HepG2 (cell line): ENCODE results near the gene POMT1. TPM values are rescaled to one million over a fixed set of nuclear protein-coding genes. Genes with fewer than 3 reads are reported as not detected.
"Not testable (repeated sequence)": the region's sequence is repeated elsewhere in the genome, so short reads cannot be mapped to it uniquely, and the experiment has no call there.

ENCODE experiments used
- ATAC-seq: fragments of 200-7000 bp; cut with Tn5 transposase; 3 replicates; pipeline ENCODE4 v1.9.1; 2020; ENCODE audit warnings: mild to moderate bottlenecking, moderate library complexity
- BruUV-seq: library from RNA; stranded (reverse); fragments of 400-500 nt; replicated peaks from 2 replicates; lab custom pipeline; 2021; lab: Mats Ljungman, UMichigan
- CTCF ChIA-PET: fragments of 300-600 bp; formaldehyde crosslinking; extraction: SDS; loops from one replicate; lab custom pipeline; 2021; ENCODE audit warnings: low total read pairs, inconsistent platforms, low intra/inter-chr PET ratio; lab: Yijun Ruan, JAX
- POLR2A ChIA-PET: fragments of 350-600 bp; sonication (Branson Sonifier 250); formaldehyde crosslinking; loops from one replicate; lab custom pipeline; 2020; ENCODE audit warnings: antibody characterized with exemption, inconsistent platforms; lab: Yijun Ruan, JAX
- DNase-seq: peaks from one replicate; pipeline ENCODE4 v3.0.0-alpha.2; 2015; ENCODE audit warnings: low spot score
- FAIRE-seq: peaks from 3 replicates; lab custom pipeline; 2011; peaks lifted over from hg19 to GRCh38; lab: Jason Lieb, UNC
- H2AFZ ChIP-seq: one replicate; pipeline ENCODE4 v1.6.1; 2011; ENCODE audit warnings: low read length, inconsistent platforms
- H3K27ac ChIP-seq: fragments of 300-600 bp; 3 replicates; pipeline ENCODE4 v1.8.0; 2011; ENCODE audit warnings: mixed run types, mild to moderate bottlenecking, mixed read lengths, low read length, inconsistent platforms; ENCODE audit not compliant: insufficient read depth; ENCODE audit errors: extremely low read length
- H3K27me3 ChIP-seq, 2 experiments: fragments of 200-600 bp in 1 of 2; 2 replicates in 1 of 2; 3 replicates in 1 of 2; pipeline versions ENCODE4 v1.6.0 to v1.8.0; 2011; ENCODE audit warnings: low read length in 2 of 2, mild to moderate bottlenecking in 2 of 2, moderate library complexity in 2 of 2, inconsistent platforms in 1 of 2; ENCODE audit not compliant: insufficient read depth in 2 of 2, control insufficient read depth in 1 of 2
- H3K36me3 ChIP-seq, 2 experiments: fragments of 200-600 bp in 1 of 2; replicated peaks in 1 of 2; 2 replicates in 1 of 2; 3 replicates in 1 of 2; pipeline versions ENCODE4 v1.5.1 to v1.8.0; 2011; ENCODE audit warnings: low read length in 2 of 2, inconsistent platforms in 1 of 2; ENCODE audit not compliant: insufficient read depth in 2 of 2, control insufficient read depth in 1 of 2
- H3K4me1 ChIP-seq: 2 replicates; pipeline ENCODE4 v1.5.1; 2012; ENCODE audit warnings: low read length, inconsistent platforms; ENCODE audit not compliant: insufficient read depth
- H3K4me2 ChIP-seq: 2 replicates; pipeline ENCODE4 v1.6.0; 2011; ENCODE audit warnings: low read depth, low read length, inconsistent platforms
- H3K4me3 ChIP-seq, 3 experiments: fragments of 200-600 bp in 1 of 3; sonication (generic), shearing (Covaris generic) in 1 of 3; replicated peaks in 1 of 3; 2 replicates each; pipeline ENCODE4 v1.5.1; 2011 to 2016; ENCODE audit warnings: low read length in 3 of 3, inconsistent platforms in 2 of 3, low read depth in 2 of 3, mild to moderate bottlenecking in 2 of 3, control low read depth in 1 of 3, mixed read lengths in 1 of 3; ENCODE audit not compliant: insufficient read depth in 1 of 3
- H3K79me2 ChIP-seq: one replicate; pipeline ENCODE4 v1.6.1; 2011; ENCODE audit warnings: low read length, inconsistent platforms; ENCODE audit not compliant: insufficient read depth
- H3K9ac ChIP-seq: 2 replicates; pipeline ENCODE4 v1.6.0; 2011; ENCODE audit warnings: mild to moderate bottlenecking, low read depth, low read length, inconsistent platforms; ENCODE audit not compliant: insufficient read depth
- H3K9me3 ChIP-seq: 2 replicates; pipeline ENCODE4 v1.5.1; 2012; ENCODE audit warnings: mild to moderate bottlenecking, low read length
- H4K20me1 ChIP-seq: 2 replicates; pipeline ENCODE4 v1.6.0; 2011; ENCODE audit warnings: inconsistent platforms, mild to moderate bottlenecking, low read length, moderate library complexity; ENCODE audit not compliant: insufficient read depth
- ARNT ChIP-seq: fragments of 450-650 bp; IDR thresholded peaks from 2 replicates; pipeline ENCODE4 v1.6.1; 2017
- BRCA1 ChIP-seq: sonication (generic); formaldehyde crosslinking; IDR thresholded peaks from 2 replicates; pipeline ENCODE4 v1.4.0; 2020; ENCODE audit warnings: missing genetic modification reagents
- KMT2A ChIP-seq: sonication (generic); formaldehyde crosslinking; IDR thresholded peaks from 2 replicates; pipeline ENCODE4 v1.4.0; 2020; ENCODE audit warnings: missing genetic modification reagents
- NFIB ChIP-seq: sonication (generic); formaldehyde crosslinking; IDR thresholded peaks from 2 replicates; pipeline ENCODE4 v1.9.0; 2021; ENCODE audit warnings: missing genetic modification reagents, mild to moderate bottlenecking, borderline replicate concordance
- NFKB2 ChIP-seq: sonication (generic); formaldehyde crosslinking; IDR thresholded peaks from 2 replicates; pipeline ENCODE4 v1.4.0; 2020; ENCODE audit warnings: missing genetic modification reagents, borderline replicate concordance
- THAP11 ChIP-seq: IDR thresholded peaks from 2 replicates; pipeline ENCODE4 v1.6.1; 2016; ENCODE audit warnings: missing biosample characterization, missing genetic modification reagents
- ZBTB43 ChIP-seq: sonication (generic); formaldehyde crosslinking; conservative IDR thresholded peaks from 2 replicates; pipeline ENCODE4 v1.4.0; 2020; ENCODE audit warnings: missing genetic modification reagents
- ZNF263 ChIP-seq: sonication (generic); formaldehyde crosslinking; IDR thresholded peaks from 2 replicates; pipeline ENCODE4 v1.4.0; 2020; ENCODE audit warnings: missing genetic modification reagents
- ZNF720 ChIP-seq: sonication (generic); formaldehyde crosslinking; IDR thresholded peaks from 2 replicates; pipeline ENCODE4 v1.4.0; 2020; ENCODE audit warnings: missing genetic modification reagents
- WGBS: methylation state at CpG from one replicate; pipeline ENCODE4 v1.1.6; 2017; ENCODE audit warnings: low lambda C conversion rate; 5-methylcytosine and 5-hydroxymethylcytosine counted together
- in situ Hi-C: cut with HindIII; loops from 2 replicates; pipeline ENCODE4 v1.10.0; 2017; ENCODE audit warnings: low pct_unique_long_range_greater_than_20kb; ENCODE audit not compliant: extremely low pct_ligation_motif_present
- intact Hi-C: fragments of 100-400 bp; cut with micrococcal nuclease; formaldehyde crosslinking; loops from one replicate; pipeline ENCODE4 v1.10.0; 2022; ENCODE audit not compliant: unreplicated experiment
- polyA plus RNA-seq, 8 experiments: library from polyadenylated mRNA; depleted of rRNA in 3 of 8; stranded (reverse) in 7 of 8; unstranded in 1 of 8; fragments of >200 nt; fragmentation: Illumina TruSeq in 4 of 8; extraction: Trizol in 4 of 8; gene quantifications; 2 replicates each; pipeline versions ENCODE4 v1.2.1 to v1.2.3, GENCODE V29; 2011 to 2016; ENCODE audit warnings: low read depth in 4 of 8, missing spikeins in 1 of 8, mixed read lengths in 1 of 8; ENCODE audit not compliant: insufficient read depth in 1 of 8
- total RNA-seq, 5 experiments: library from RNA; depleted of rRNA; stranded (reverse); fragments of >200 nt; fragmentation: Illumina TruSeq; extraction: Trizol; gene quantifications; 2 replicates each; pipeline ENCODE4 v1.2.3, GENCODE V29; 2016; ENCODE audit warnings: low read depth in 1 of 5

POMT1 gene
- total and polyA plus RNA-seq, 2 of the 13 experiments (the other 11 are each of a cell fraction or from before 2014, with no cell fraction given): 21.6 to 22.7 TPM

- TF ChIP-seq KMT2A (CRISPR knock-in tag) (no peak), NFIB (CRISPR knock-in tag) (no peak), ARNT (no peak), THAP11 (CRISPR knock-in tag) (no peak), BRCA1 (CRISPR knock-in tag) (no peak)
Measured at GRCh38 chr9:131454028-131454427, 48.7 kb upstream of the POMT1 start (continued).

- in situ Hi-C loops, H3K4me2 ChIP-seq, H3K79me2 ChIP-seq, H3K9me3 ChIP-seq, ATAC-seq, BruUV-seq, H3K4me1 ChIP-seq, H3K27me3 ChIP-seq, intact Hi-C loops, FAIRE-seq, H3K4me3 ChIP-seq, H3K27ac ChIP-seq, CTCF ChIA-PET, H3K9ac ChIP-seq, H2AFZ ChIP-seq, H4K20me1 ChIP-seq, POLR2A ChIA-PET, DNase-seq: not testable (repeated sequence)
- 99% methylated on average over 10 of the region's 10 CpGs for WGBS
- peaks cover 39 to 73% of the 10 kb centered on the region in 2 experiments for H3K36me3 ChIP-seq
Measured at GRCh38 chr9:131455655-131456054, 47.1 kb upstream of the POMT1 start.

GRCh38 chr9:131457746-131458145 is 45.0 kb upstream of the POMT1 start:
- Histone ChIP-seq H3K4me1 (no peaks in the 10 kb centered on the region), H3K9me3 (no peaks in the 10 kb centered on the region), H3K27ac (no peak overlapping the region), H3K4me3 (no peak overlapping the region), H2AFZ (no peak overlapping the region), H3K4me2 (no peak overlapping the region), H3K27me3 (no peaks in the 10 kb centered on the region), H3K36me3 (peaks cover 48 to 82% of the 10 kb centered on the region in 2 experiments), H3K9ac (no peak overlapping the region)
- CTCF ChIA-PET: no interaction called here
- in situ Hi-C loops: no loop called here
- intact Hi-C loops: no loop called here
- ATAC-seq (no peak), DNase-seq (no peak), FAIRE-seq (no peak)
- 98% methylated on average over 10 of the region's 10 CpGs for WGBS
- BruUV-seq: no TSS peak
- TF ChIP-seq ZNF263 (CRISPR knock-in tag) (no peak), ZNF720 (CRISPR knock-in tag) (no peak), ZBTB43 (CRISPR knock-in tag) (no peak), NFKB2 (CRISPR knock-in tag) (no peak)
- TF ChIP-seq, all 625 proteins: peak for 0
- H4K20me1 ChIP-seq: peaks cover 3% of the 10 kb centered on the region; the same call in 1 of the 2 replicates
- POLR2A ChIA-PET: no interaction called here
- H3K79me2 ChIP-seq: peaks cover 2% of the 10 kb centered on the region
